Adrenal gland (tissue), 12 donors: ENCODE results near the gene NEK2. TPM values are rescaled to one million over a fixed set of nuclear protein-coding genes. Genes with fewer than 3 reads are reported as not detected.
"Not testable (repeated sequence)": the region's sequence is repeated elsewhere in the genome, so short reads cannot be mapped to it uniquely, and the experiment has no call there.

Experiments used
- DNase-seq, 7 donors: peaks; one replicate each; pipeline ENCODE4 v3.0.0-alpha.2; 2019 to 2020
- H3K27ac ChIP-seq, 5 donors: fragments of 200-600 bp; sonication (generic) in 4 of 5; 1 replicate in 3 of 5; 2 replicates in 2 of 5; pipeline versions ENCODE4 v1.5.1 to v1.8.0; 2016 to 2020; ENCODE audit warnings: mild to moderate bottlenecking in 1 of 5
- H3K27me3 ChIP-seq: fragments of 200-600 bp; 2 replicates; pipeline ENCODE4 v1.8.0; 2021
- H3K36me3 ChIP-seq, 2 donors: fragments of 200-600 bp; replicated peaks in 1 of 2; 1 replicate in 1 of 2; 2 replicates in 1 of 2; pipeline versions ENCODE4 v1.5.1 to v1.8.0; 2018 to 2022
- H3K4me1 ChIP-seq, 2 donors: fragments of 200-600 bp; replicated peaks in 1 of 2; 1 replicate in 1 of 2; 2 replicates in 1 of 2; pipeline versions ENCODE4 v1.5.1 to v1.8.0; 2018 to 2021
- H3K4me3 ChIP-seq, 4 donors: fragments of 200-600 bp; sonication (generic) in 3 of 4; one replicate each; pipeline ENCODE4 v1.5.1; 2016 to 2018
- H3K9me3 ChIP-seq, 3 donors: fragments of 200-600 bp; sonication (generic) in 1 of 3; replicated peaks in 1 of 3; 1 replicate in 2 of 3; 2 replicates in 1 of 3; pipeline versions ENCODE4 v1.5.1 to v1.8.0; 2016 to 2021
- CTCF ChIP-seq, 6 experiments: fragments of 450-650 bp in 4 of 6; fragments of 200-600 bp in 2 of 6; sonication (generic) in 1 of 6; IDR thresholded peaks; 1 replicate in 5 of 6; 2 replicates in 1 of 6; pipeline versions ENCODE4 v1.5.1 to v1.8.0; 2016 to 2021; ENCODE audit warnings: antibody characterized with exemption in 6 of 6, mild to moderate bottlenecking in 2 of 6, moderate library complexity in 1 of 6
- POLR2A ChIP-seq, 2 donors: fragments of 450-650 bp; IDR thresholded peaks; one replicate each; pipeline ENCODE4 v1.6.1; 2017; ENCODE audit warnings: antibody characterized with exemption in 2 of 2, mild to moderate bottlenecking in 2 of 2, moderate library complexity in 1 of 2
- WGBS, 4 donors: extraction: QIAGEN DNeasy Blood & Tissue Kit in 2 of 4; methylation state at CpG; one replicate each; pipeline versions ENCODE4 v1.1.5 to v1.1.7; 2013 to 2017; 5-methylcytosine and 5-hydroxymethylcytosine counted together
- intact Hi-C, 2 donors: fragments of 100-400 bp; cut with DNase I; formaldehyde crosslinking; loops; one replicate each; pipeline versions ENCODE4 v1.14.1 to v1.15.0; 2022 to 2023
- polyA plus RNA-seq, 3 donors: library from polyadenylated mRNA; stranded (reverse); fragments of 200-250 nt in 2 of 3; fragments of 350-450 nt in 1 of 3; fragmentation: Illumina TruSeq in 1 of 3; extraction: RNeasy Lipid Tissue Mini Kit (QIAGEN cat#74804) in 1 of 3; gene quantifications; one replicate each; pipeline ENCODE4 v1.2.3, GENCODE V29; 2013 to 2014
- total RNA-seq, 9 donors: library from RNA; depleted of rRNA in 4 of 9; stranded (reverse); fragments of >200 nt in 4 of 9; fragments of 120-200 nt in 1 of 9; fragmentation: NEBNext Ultra II Directional in 1 of 9; extraction: Animal tissue kit (Norgen Biotek cat#: 25700) in 1 of 9; gene quantifications; one replicate each; pipeline versions ENCODE4 v1.1.0 to v1.2.4, GENCODE V29; 2013 to 2023
- donor health status: healthy with polysubstance abuse.
- donor health status: Bipolar disorder and iron deficiency.
- donor health status: DM: yes; HTN: yes; CAD: no.
- donor health status: DM: no; HTN: no; CAD: no.
- donor health status: DM: no; HTN: no; CAD: no.
- donor health status: DM: yes; HTN: yes; CAD: no.

Gene NEK2
- total and polyA plus RNA-seq, 12 donors = 0.08 to 19.9 (median 0.95) TPM

GRCh38 chr1:211648336-211648735 lies 27.1 kb downstream of the NEK2 start:
- Histone ChIP-seq H3K9me3 (no peaks in the 10 kb centered on the region), H3K27me3 (no peaks in the 10 kb centered on the region), H3K4me3 (no peak overlapping the region), H3K36me3 (no peaks in the 10 kb centered on the region), H3K27ac (peak overlapping the region in 2 of 5 donors; percentile 31 to 49), H3K4me1 (peaks cover 11 to 14% of the 10 kb centered on the region in 2 donors)
- 31 to 54% (median 50%) methylated on average over 3 of the region's 3 CpGs for WGBS, 4 donors
- intact Hi-C loops = no loop called here
- DNase-seq = peak in 5 of 7 donors; percentile 58 to 64 (median 58)
- TF ChIP-seq CTCF (IDR thresholded peaks at IDR 0.05) (no peak), POLR2A (IDR thresholded peaks at IDR 0.05) (no peak)

GRCh38 chr1:211647711-211648121 lies 27.7 kb downstream of the NEK2 start:
- WGBS, 4 donors = 84 to 90% (median 87%) methylated on average over 2 to 4 of the region's 4 CpGs
- Histone ChIP-seq H3K4me1 (peaks cover 13 to 20% of the 10 kb centered on the region in 2 donors), H3K36me3 (no peaks in the 10 kb centered on the region), H3K27me3 (no peaks in the 10 kb centered on the region), H3K9me3 (no peaks in the 10 kb centered on the region), H3K27ac (peak overlapping the region in 1 of 5 donors; percentile 43), H3K4me3 (no peak overlapping the region)
- intact Hi-C loops = no loop called here
- TF ChIP-seq POLR2A (IDR thresholded peaks at IDR 0.05) = no peak
- no peak for TF ChIP-seq CTCF (IDR thresholded peaks at IDR 0.05)
- no peak for DNase-seq

GRCh38 chr1:211646566-211646965 lies 28.9 kb downstream of the NEK2 start:
- intact Hi-C loops = no loop called here
- Histone ChIP-seq H3K36me3 (no peaks in the 10 kb centered on the region), H3K27ac (no peak overlapping the region), H3K9me3 (no peaks in the 10 kb centered on the region), H3K27me3 (no peaks in the 10 kb centered on the region), H3K4me3 (no peak overlapping the region), H3K4me1 (peaks cover 13 to 20% of the 10 kb centered on the region in 2 donors)
- 89 to 96% (median 94%) methylated on average over 1 of the region's 1 CpG for WGBS, 4 donors
- TF ChIP-seq POLR2A (IDR thresholded peaks at IDR 0.05) = no peak
- no peak for TF ChIP-seq CTCF (IDR thresholded peaks at IDR 0.05)
- no peak for DNase-seq

GRCh38 chr1:211645601-211646000 lies 29.8 kb downstream of the NEK2 start:
- 69 to 80% (median 75%) methylated on average over 5 of the region's 5 CpGs for WGBS, 4 donors
- H3K36me3 ChIP-seq, intact Hi-C loops, H3K27me3 ChIP-seq, H3K9me3 ChIP-seq, DNase-seq, H3K27ac ChIP-seq, H3K4me3 ChIP-seq: not testable (repeated sequence)
- peaks cover 13 to 20% of the 10 kb centered on the region in 2 donors for H3K4me1 ChIP-seq

- no peak for TF ChIP-seq CTCF (IDR thresholded peaks at IDR 0.05)
- H3K4me1 ChIP-seq = peaks cover 13 to 20% of the 10 kb centered on the region in 2 donors
- H3K4me3 ChIP-seq = no peak overlapping the region
- no peaks in the 10 kb centered on the region for H3K36me3 ChIP-seq
- no peaks in the 10 kb centered on the region for H3K9me3 ChIP-seq
- no peaks in the 10 kb centered on the region for H3K27me3 ChIP-seq
- peak in 2 of 7 donors; percentile 18 to 52 for DNase-seq
- intact Hi-C loops = no loop called here
- WGBS, 4 donors = 53 to 59% (median 57%) methylated on average over 2 of the region's 2 CpGs
- peak overlapping the region in 3 of 5 donors; percentile 21 to 78 (median 64) for H3K27ac ChIP-seq
These were observed 30.8 kb downstream of the NEK2 start for GRCh38 chr1:211644653-211645052.
